ENCODE data around the gene PCDH9. TPM values are rescaled to one million over a fixed set of nuclear protein-coding genes. Genes with fewer than 3 reads are reported as not detected.

Gene PCDH9
- total and polyA plus RNA-seq, 2 of the 13 experiments (the other 11 are each of a cell fraction or from before 2014, with no cell fraction given) = 0.09 TPM; not detected in 1

DNA sequence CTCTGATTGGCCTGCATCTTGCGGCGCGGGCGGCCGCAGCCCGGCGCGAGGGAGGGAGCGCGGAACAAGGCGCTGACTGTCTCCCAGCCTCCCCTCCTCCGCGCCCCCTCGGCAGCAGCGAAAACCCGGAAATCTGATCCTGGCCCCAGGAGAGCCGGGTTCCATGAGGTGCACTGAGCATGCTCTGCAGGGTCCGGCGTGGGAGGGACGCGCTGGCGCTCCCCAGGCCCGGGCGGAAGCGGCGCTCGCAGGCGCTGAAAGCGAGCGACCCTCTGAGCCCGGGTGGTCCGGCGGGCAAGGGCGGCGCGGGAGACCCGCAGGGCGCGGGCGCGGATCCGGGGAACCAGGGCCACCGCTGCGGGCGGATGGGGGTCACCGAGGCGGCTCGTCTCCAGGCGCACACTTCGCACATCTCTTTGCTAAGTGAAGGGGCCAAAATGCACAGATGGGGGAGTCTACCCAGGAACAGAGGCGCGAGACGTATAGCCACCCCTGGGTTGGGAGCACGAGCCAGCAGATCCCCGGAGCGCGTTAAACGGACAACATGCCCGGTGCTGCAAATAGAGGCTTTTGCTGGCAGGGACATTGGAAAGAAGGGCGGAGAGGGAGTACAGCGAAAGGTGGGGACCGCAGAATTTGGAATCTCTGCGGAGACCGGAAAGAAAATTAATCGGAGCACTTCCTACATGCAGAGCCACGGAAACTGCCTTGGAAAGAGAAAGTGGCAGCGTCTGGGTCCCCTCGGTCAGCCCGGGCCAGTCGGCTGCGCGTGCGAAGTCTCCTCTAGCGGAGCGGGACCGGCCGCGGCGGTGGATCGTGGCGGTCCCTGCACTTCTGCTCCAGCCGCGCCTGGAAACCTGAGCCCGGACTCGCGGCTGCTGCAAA, 510 bp upstream of the PCDH9 start (continued):
- TF ChIP-seq, protein P1, sequence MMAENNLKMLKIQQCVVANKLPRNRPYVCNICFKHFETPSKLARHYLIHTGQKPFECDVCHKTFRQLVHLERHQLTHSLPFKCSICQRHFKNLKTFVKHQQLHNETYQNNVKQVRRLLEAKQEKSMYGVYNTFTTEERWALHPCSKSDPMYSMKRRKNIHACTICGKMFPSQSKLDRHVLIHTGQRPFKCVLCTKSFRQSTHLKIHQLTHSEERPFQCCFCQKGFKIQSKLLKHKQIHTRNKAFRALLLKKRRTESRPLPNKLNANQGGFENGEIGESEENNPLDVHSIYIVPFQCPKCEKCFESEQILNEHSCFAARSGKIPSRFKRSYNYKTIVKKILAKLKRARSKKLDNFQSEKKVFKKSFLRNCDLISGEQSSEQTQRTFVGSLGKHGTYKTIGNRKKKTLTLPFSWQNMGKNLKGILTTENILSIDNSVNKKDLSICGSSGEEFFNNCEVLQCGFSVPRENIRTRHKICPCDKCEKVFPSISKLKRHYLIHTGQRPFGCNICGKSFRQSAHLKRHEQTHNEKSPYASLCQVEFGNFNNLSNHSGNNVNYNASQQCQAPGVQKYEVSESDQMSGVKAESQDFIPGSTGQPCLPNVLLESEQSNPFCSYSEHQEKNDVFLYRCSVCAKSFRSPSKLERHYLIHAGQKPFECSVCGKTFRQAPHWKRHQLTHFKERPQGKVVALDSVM (CRISPR knock-in tag; IDR thresholded peaks at IDR 0.05) = peak; percentile 14; the same call in 1 of the 2 replicates
- TF ChIP-seq, protein P2, sequence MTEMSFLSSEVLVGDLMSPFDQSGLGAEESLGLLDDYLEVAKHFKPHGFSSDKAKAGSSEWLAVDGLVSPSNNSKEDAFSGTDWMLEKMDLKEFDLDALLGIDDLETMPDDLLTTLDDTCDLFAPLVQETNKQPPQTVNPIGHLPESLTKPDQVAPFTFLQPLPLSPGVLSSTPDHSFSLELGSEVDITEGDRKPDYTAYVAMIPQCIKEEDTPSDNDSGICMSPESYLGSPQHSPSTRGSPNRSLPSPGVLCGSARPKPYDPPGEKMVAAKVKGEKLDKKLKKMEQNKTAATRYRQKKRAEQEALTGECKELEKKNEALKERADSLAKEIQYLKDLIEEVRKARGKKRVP (CRISPR knock-in tag; IDR thresholded peaks at IDR 0.05) = peak in 1 of 2 experiments; percentile 62; a peak in 1 of 4 replicates
- TF ChIP-seq ZNF205 (CRISPR knock-in tag; IDR thresholded peaks at IDR 0.05) = peak; percentile 77
- no peak for TF ChIP-seq ZBTB21 (CRISPR knock-in tag; IDR thresholded peaks at IDR 0.05)
- TF ChIP-seq RXRB (CRISPR knock-in tag; IDR thresholded peaks at IDR 0.05; ENCODE audit: borderline replicate concordance) = peak; percentile 50
- no peak for TF ChIP-seq ZBTB7A (CRISPR knock-in tag; IDR thresholded peaks at IDR 0.05)
- TF ChIP-seq ZFP36L1 (CRISPR knock-in tag; IDR thresholded peaks at IDR 0.05) = no peak
- TF ChIP-seq ZNF674 (CRISPR knock-in tag; IDR thresholded peaks at IDR 0.05; ENCODE audit: low read depth) = no peak
- TF ChIP-seq ZFP1 (CRISPR knock-in tag; IDR thresholded peaks at IDR 0.05) = no peak
- TF ChIP-seq, protein P3, sequence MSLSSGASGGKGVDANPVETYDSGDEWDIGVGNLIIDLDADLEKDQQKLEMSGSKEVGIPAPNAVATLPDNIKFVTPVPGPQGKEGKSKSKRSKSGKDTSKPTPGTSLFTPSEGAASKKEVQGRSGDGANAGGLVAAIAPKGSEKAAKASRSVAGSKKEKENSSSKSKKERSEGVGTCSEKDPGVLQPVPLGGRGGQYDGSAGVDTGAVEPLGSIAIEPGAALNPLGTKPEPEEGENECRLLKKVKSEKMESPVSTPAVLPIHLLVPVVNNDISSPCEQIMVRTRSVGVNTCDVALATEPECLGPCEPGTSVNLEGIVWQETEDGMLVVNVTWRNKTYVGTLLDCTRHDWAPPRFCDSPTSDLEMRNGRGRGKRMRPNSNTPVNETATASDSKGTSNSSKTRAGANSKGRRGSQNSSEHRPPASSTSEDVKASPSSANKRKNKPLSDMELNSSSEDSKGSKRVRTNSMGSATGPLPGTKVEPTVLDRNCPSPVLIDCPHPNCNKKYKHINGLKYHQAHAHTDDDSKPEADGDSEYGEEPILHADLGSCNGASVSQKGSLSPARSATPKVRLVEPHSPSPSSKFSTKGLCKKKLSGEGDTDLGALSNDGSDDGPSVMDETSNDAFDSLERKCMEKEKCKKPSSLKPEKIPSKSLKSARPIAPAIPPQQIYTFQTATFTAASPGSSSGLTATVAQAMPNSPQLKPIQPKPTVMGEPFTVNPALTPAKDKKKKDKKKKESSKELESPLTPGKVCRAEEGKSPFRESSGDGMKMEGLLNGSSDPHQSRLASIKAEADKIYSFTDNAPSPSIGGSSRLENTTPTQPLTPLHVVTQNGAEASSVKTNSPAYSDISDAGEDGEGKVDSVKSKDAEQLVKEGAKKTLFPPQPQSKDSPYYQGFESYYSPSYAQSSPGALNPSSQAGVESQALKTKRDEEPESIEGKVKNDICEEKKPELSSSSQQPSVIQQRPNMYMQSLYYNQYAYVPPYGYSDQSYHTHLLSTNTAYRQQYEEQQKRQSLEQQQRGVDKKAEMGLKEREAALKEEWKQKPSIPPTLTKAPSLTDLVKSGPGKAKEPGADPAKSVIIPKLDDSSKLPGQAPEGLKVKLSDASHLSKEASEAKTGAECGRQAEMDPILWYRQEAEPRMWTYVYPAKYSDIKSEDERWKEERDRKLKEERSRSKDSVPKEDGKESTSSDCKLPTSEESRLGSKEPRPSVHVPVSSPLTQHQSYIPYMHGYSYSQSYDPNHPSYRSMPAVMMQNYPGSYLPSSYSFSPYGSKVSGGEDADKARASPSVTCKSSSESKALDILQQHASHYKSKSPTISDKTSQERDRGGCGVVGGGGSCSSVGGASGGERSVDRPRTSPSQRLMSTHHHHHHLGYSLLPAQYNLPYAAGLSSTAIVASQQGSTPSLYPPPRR (CRISPR knock-in tag; IDR thresholded peaks at IDR 0.05; ENCODE audit: borderline replicate concordance) = no peak
- TF ChIP-seq FOXJ3 (CRISPR knock-in tag; IDR thresholded peaks at IDR 0.05; ENCODE audit: borderline replicate concordance) = no peak
- TF ChIP-seq ZBTB7B (CRISPR knock-in tag; IDR thresholded peaks at IDR 0.05) = peak; percentile 77; the same call in 1 of the 2 replicates
- TF ChIP-seq, protein P4, sequence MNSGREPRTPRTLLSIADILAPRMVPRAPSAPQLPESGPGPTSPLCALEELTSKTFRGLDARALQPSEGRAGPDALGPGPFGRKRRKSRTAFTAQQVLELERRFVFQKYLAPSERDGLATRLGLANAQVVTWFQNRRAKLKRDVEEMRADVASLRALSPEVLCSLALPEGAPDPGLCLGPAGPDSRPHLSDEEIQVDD (CRISPR knock-in tag; IDR thresholded peaks at IDR 0.05; ENCODE audit: borderline replicate concordance) = no peak
- TF ChIP-seq, protein P5, sequence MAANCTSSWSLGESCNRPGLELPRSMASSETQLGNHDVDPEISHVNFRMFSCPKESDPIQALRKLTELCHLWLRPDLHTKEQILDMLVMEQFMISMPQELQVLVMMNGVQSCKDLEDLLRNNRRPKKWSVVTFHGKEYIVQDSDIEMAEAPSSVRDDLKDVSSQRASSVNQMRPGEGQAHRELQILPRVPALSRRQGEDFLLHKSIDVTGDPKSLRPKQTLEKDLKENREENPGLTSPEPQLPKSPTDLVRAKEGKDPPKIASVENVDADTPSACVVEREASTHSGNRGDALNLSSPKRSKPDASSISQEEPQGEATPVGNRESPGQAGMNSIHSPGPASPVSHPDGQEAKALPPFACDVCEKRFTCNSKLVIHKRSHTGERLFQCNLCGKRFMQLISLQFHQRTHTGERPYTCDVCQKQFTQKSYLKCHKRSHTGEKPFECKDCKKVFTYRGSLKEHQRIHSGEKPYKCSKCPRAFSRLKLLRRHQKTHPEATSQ (CRISPR knock-in tag; IDR thresholded peaks at IDR 0.05; ENCODE audit: borderline replicate concordance) = no peak
- TF ChIP-seq FOSL2 (CRISPR knock-in tag; IDR thresholded peaks at IDR 0.05) = peak; percentile 39; the same call in 1 of the 2 replicates
- peak; percentile 72 for TF ChIP-seq ZMAT3 (CRISPR knock-in tag; conservative IDR thresholded peaks at IDR 0.05)
- no peak for TF ChIP-seq PAX8 (CRISPR knock-in tag; IDR thresholded peaks at IDR 0.05; ENCODE audit: borderline replicate concordance)
- TF ChIP-seq ZNF451 (CRISPR knock-in tag; IDR thresholded peaks at IDR 0.05) = 0 out of 2 replicates have a peak, but pooled peaks have one; percentile 30
- peak; percentile 20; the same call in 1 of the 2 replicates for TF ChIP-seq ZBTB38 (CRISPR knock-in tag; IDR thresholded peaks at IDR 0.05)
